ENCODE data around the gene PCDH20. TPM values are rescaled to one million over a fixed set of nuclear protein-coding genes. Genes with fewer than 3 reads are reported as not detected.

PCDH20 gene
- total RNA-seq, 4 donors from 2014 or later: 1.4 to 6.0 TPM; not detected in 2

GRCh38 chr13:61406275-61406674 lies 9.4 kb downstream of the PCDH20 start:
- in situ Hi-C loops (cut with MboI; ENCODE audit: low pct_ligation_motif_present in 1 of 4, low pct_unique_long_range_greater_than_20kb in 1 of 4, low sequenced_read_pairs in 3 of 4) (no loop called here), intact Hi-C loops (cut with DNase I; ENCODE audit: low total_unique reads) (no loop called here)
- no peak overlapping the region for H3K4me3 ChIP-seq
- no peaks in the 10 kb centered on the region for H3K4me1 ChIP-seq
- H3K27ac ChIP-seq: no peak overlapping the region
- TF ChIP-seq POLR2A (IDR thresholded peaks at IDR 0.05): no peak
- TF ChIP-seq POLR2AphosphoS5 (IDR thresholded peaks at IDR 0.05): no peak
- no peak for TF ChIP-seq EP300 (IDR thresholded peaks at IDR 0.05; ENCODE audit: low read depth)
- no peak for TF ChIP-seq CTCF (IDR thresholded peaks at IDR 0.05)
- H3K27me3 ChIP-seq: no peaks in the 10 kb centered on the region
- no peaks in the 10 kb centered on the region for H3K36me3 ChIP-seq
- H3K9me3 ChIP-seq: no peaks in the 10 kb centered on the region
- WGBS, 2 donors (ENCODE audit: low coverage in 1 of 2): 12 to 42% methylated on average over 1 of the region's 1 CpG
- DNase-seq: no peak

- DNase-seq: no peak
- intact Hi-C loops (cut with DNase I; ENCODE audit: low total_unique reads): no loop called here
- Histone ChIP-seq H3K27me3 (no peaks in the 10 kb centered on the region), H3K36me3 (no peaks in the 10 kb centered on the region), H3K9me3 (no peaks in the 10 kb centered on the region), H3K27ac (no peak overlapping the region), H3K4me1 (no peaks in the 10 kb centered on the region), H3K4me3 (no peak overlapping the region)
- in situ Hi-C loops (cut with MboI; ENCODE audit: low pct_ligation_motif_present in 1 of 4, low pct_unique_long_range_greater_than_20kb in 1 of 4, low sequenced_read_pairs in 3 of 4): no loop called here
- TF ChIP-seq EP300 (IDR thresholded peaks at IDR 0.05; ENCODE audit: low read depth) (no peak), POLR2AphosphoS5 (IDR thresholded peaks at IDR 0.05) (no peak), CTCF (IDR thresholded peaks at IDR 0.05) (no peak), POLR2A (IDR thresholded peaks at IDR 0.05) (no peak)
Observed at GRCh38 chr13:61396121-61396520, 19.5 kb downstream of the PCDH20 start.

GRCh38 chr13:61391426-61391825 lies 24.2 kb downstream of the PCDH20 start:
- H3K9me3 ChIP-seq: no peaks in the 10 kb centered on the region
- in situ Hi-C loops (cut with MboI; ENCODE audit: low pct_ligation_motif_present in 1 of 4, low pct_unique_long_range_greater_than_20kb in 1 of 4, low sequenced_read_pairs in 3 of 4): no loop called here
- 46 to 67% methylated on average over 7 of the region's 7 CpGs for WGBS, 2 donors (ENCODE audit: low coverage in 1 of 2)
- H3K4me3 ChIP-seq: no peak overlapping the region
- TF ChIP-seq POLR2A (IDR thresholded peaks at IDR 0.05) (no peak), CTCF (IDR thresholded peaks at IDR 0.05) (no peak), EP300 (IDR thresholded peaks at IDR 0.05; ENCODE audit: low read depth) (no peak), POLR2AphosphoS5 (IDR thresholded peaks at IDR 0.05) (no peak)
- no peaks in the 10 kb centered on the region for H3K4me1 ChIP-seq
- no peaks in the 10 kb centered on the region for H3K36me3 ChIP-seq
- intact Hi-C loops (cut with DNase I; ENCODE audit: low total_unique reads): no loop called here
- no peak overlapping the region for H3K27ac ChIP-seq
- DNase-seq: no peak
- no peaks in the 10 kb centered on the region for H3K27me3 ChIP-seq

- H3K27me3 ChIP-seq: no peaks in the 10 kb centered on the region
- in situ Hi-C loops (cut with MboI; ENCODE audit: low pct_ligation_motif_present in 1 of 4, low pct_unique_long_range_greater_than_20kb in 1 of 4, low sequenced_read_pairs in 3 of 4): no loop called here
- no peak for DNase-seq
- H3K9me3 ChIP-seq: no peaks in the 10 kb centered on the region
- TF ChIP-seq EP300 (IDR thresholded peaks at IDR 0.05; ENCODE audit: low read depth) (no peak), POLR2A (IDR thresholded peaks at IDR 0.05) (no peak), CTCF (IDR thresholded peaks at IDR 0.05) (no peak), POLR2AphosphoS5 (IDR thresholded peaks at IDR 0.05) (no peak)
- no peaks in the 10 kb centered on the region for H3K36me3 ChIP-seq
- no peak overlapping the region for H3K4me3 ChIP-seq
- intact Hi-C loops (cut with DNase I; ENCODE audit: low total_unique reads): no loop called here
- 61 to 100% methylated on average over 1 to 3 of the region's 3 CpGs for WGBS, 2 donors (ENCODE audit: low coverage in 1 of 2)
- H3K27ac ChIP-seq: no peak overlapping the region
- H3K4me1 ChIP-seq: no peaks in the 10 kb centered on the region
Observed at GRCh38 chr13:61387694-61388093, 28.0 kb downstream of the PCDH20 start.
